Measurements from ENCODE around the gene NLK. TPM values are rescaled to one million over a fixed set of nuclear protein-coding genes. Genes with fewer than 3 reads are reported as not detected.

NLK gene
- total and polyA plus RNA-seq, 10 of the 15 experiments (the other 5 are each of a cell fraction or from before 2014, with no cell fraction given) = 5.0 to 22.9 (median 15.0) TPM

GRCh38 chr17:28041068-28041843 is 1.2 kb upstream of the NLK start:
- H3K27ac ChIP-seq (ENCODE audit: control insufficient read depth, insufficient read depth) = no peak overlapping the region; the same call in 1 of the 2 replicates
- WGBS (ENCODE audit: insufficient coverage, insufficient replicate concordance, low lambda C conversion rate, missing lambda C conversion rate) = under 1% methylated on average over 33 of the region's 43 CpGs
- H3K36me3 ChIP-seq (ENCODE audit: control insufficient read depth in 2 of 2, insufficient read depth in 2 of 2, low read length in 1 of 2) = no peaks in the 10 kb centered on the region
- ATAC-seq (peak; percentile 96), DNase-seq (ENCODE audit: low read depth, low spot score) (peak; percentile 97), FAIRE-seq (peak; percentile 92)
- in situ Hi-C loops (cut with MboI) (loop anchor here (10.0 kb wide), 1 partner anchor 496 kb away; no protein-coding TSS in a partner anchor), intact Hi-C loops (cut with micrococcal nuclease; ENCODE audit: unreplicated experiment) (loop anchor here (5.0 kb wide), 1 partner anchor 234 kb away; no protein-coding TSS in a partner anchor)
- H2AFZ ChIP-seq (ENCODE audit: control insufficient read depth, low read depth, low read length) = peak overlapping the region; percentile 80
- no peaks in the 10 kb centered on the region for H4K20me1 ChIP-seq (ENCODE audit: control insufficient read depth, insufficient read depth)
- ChIA-PET CTCF (interaction anchor here (0.6 to 1.7 kb wide), 7 partner anchors 9 to 235 kb away, joined by 3 to 6 read pairs (median 3); no protein-coding TSS in a partner anchor), POLR2A (interaction anchor here (0.7 to 1.2 kb wide), 6 partner anchors 11 to 141 kb away, joined by 3 to 6 read pairs (median 3); no protein-coding TSS in a partner anchor), SMC1A (ENCODE audit: uncharacterized antibody, unreplicated experiment) (interaction anchor here (1.0 to 10.0 kb wide), 10 partner anchors 13 to 468 kb away, joined by 3 to 72 read pairs (median 4); no protein-coding TSS in a partner anchor), RAD21 (ENCODE audit: unreplicated experiment) (interaction anchor here (0.7 to 1.8 kb wide), 15 partner anchors 11 to 294 kb away, joined by 3 to 16 read pairs (median 4); partner anchors contain the start of genes IFT20 and TNFAIP1)
- H3K79me2 ChIP-seq (ENCODE audit: control insufficient read depth, insufficient read depth, low read length) = peaks cover 32% of the 10 kb centered on the region
- peaks cover 10% of the 10 kb centered on the region for H3K4me1 ChIP-seq (ENCODE audit: control insufficient read depth, insufficient read depth, low read length)
- H3K4me3 ChIP-seq = peak overlapping the region; percentile 53
- no peaks in the 10 kb centered on the region for H3K27me3 ChIP-seq (replicated peaks in 1 of 2; ENCODE audit: control insufficient read depth in 2 of 2, insufficient read depth in 2 of 2, low read length in 1 of 2)
- peak overlapping the region; percentile 78; the same call in 1 of the 2 replicates for H3K9ac ChIP-seq (ENCODE audit: control insufficient read depth, insufficient read depth, low read length)
- H3K9me3 ChIP-seq (replicated peaks; ENCODE audit: control insufficient read depth, insufficient read depth, low read length) = no peaks in the 10 kb centered on the region; the same call in 2 of the 3 replicates
- no TSS peak for BruUV-seq (replicated peaks)
- H3K4me2 ChIP-seq (ENCODE audit: control insufficient read depth, insufficient read depth) = peak overlapping the region; percentile 69
- no peak for TF ChIP-seq SIX5 (IDR thresholded peaks at IDR 0.05; ENCODE audit: low read depth, low read length, severe bottlenecking)
- TF ChIP-seq PAX8 (IDR thresholded peaks at IDR 0.05) = no peak
- peak; percentile 95 for TF ChIP-seq ZNF384 (IDR thresholded peaks at IDR 0.05; ENCODE audit: borderline replicate concordance, low read depth, low read length)
- peak; percentile 100 for TF ChIP-seq PKNOX1 (IDR thresholded peaks at IDR 0.05)
- TF ChIP-seq ZNF622 (IDR thresholded peaks at IDR 0.05) = no peak
- TF ChIP-seq KAT2A (conservative IDR thresholded peaks at IDR 0.05; ENCODE audit: control insufficient read depth, low read depth, low read length) = no peak
- no peak for TF ChIP-seq SRF (IDR thresholded peaks at IDR 0.05; ENCODE audit: low read depth in 2 of 2, low read length in 2 of 2)
- TF ChIP-seq BCLAF1 (IDR thresholded peaks at IDR 0.05) = no peak
- TF ChIP-seq KLF5 (IDR thresholded peaks at IDR 0.05; ENCODE audit: partially characterized antibody) = peak; percentile 98
- TF ChIP-seq CUX1 (IDR thresholded peaks at IDR 0.05; ENCODE audit: insufficient replicate concordance, low read depth, low read length) = no peak
- no peak for TF ChIP-seq RAD21 (IDR thresholded peaks at IDR 0.05; ENCODE audit: insufficient read depth, low read depth, low read length)
- no peak for TF ChIP-seq BACH1 (IDR thresholded peaks at IDR 0.05; ENCODE audit: borderline replicate concordance)
- peak; percentile 81; the same call in 1 of the 2 replicates for TF ChIP-seq FOXM1 (IDR thresholded peaks at IDR 0.05; ENCODE audit: low read depth, low read length)

All from GM12878 (cell line).